ENCODE data around the gene APPBP2.

Gene APPBP2

GRCh38 chr17:60508384-60508980 is 17.6 kb downstream of the APPBP2 start:
- no peak for TF ChIP-seq CTCF (conservative IDR thresholded peaks at IDR 0.05)

GRCh38 chr17:60506312-60506711 is 19.7 kb downstream of the APPBP2 start:
- no peak overlapping the region for H3K27ac ChIP-seq

More at GRCh38 chr17:60508384-60508980, 17.6 kb downstream of the APPBP2 start:
- H3K27ac ChIP-seq = no peak overlapping the region

GRCh38 chr17:60502145-60502544 is 23.9 kb downstream of the APPBP2 start:
- H3K27ac ChIP-seq = peak overlapping the region; percentile 3; the same call in 1 of the 2 replicates
- no peak for TF ChIP-seq CTCF (conservative IDR thresholded peaks at IDR 0.05)

More at GRCh38 chr17:60506312-60506711, 19.7 kb downstream of the APPBP2 start:
- no peak for TF ChIP-seq CTCF (conservative IDR thresholded peaks at IDR 0.05)

- TF ChIP-seq CTCF (conservative IDR thresholded peaks at IDR 0.05) = no peak
- peak overlapping the region; percentile 3; the same call in 1 of the 2 replicates for H3K27ac ChIP-seq
Observed at GRCh38 chr17:60501589-60501988, 24.5 kb downstream of the APPBP2 start.

GRCh38 chr17:60496041-60496440 is 30.0 kb downstream of the APPBP2 start:
- H3K27ac ChIP-seq = no peak overlapping the region
- no peak for TF ChIP-seq CTCF (conservative IDR thresholded peaks at IDR 0.05)

- TF ChIP-seq CTCF (conservative IDR thresholded peaks at IDR 0.05) = no peak
- H3K27ac ChIP-seq = no peak overlapping the region
Observed at GRCh38 chr17:60495260-60495659, 30.8 kb downstream of the APPBP2 start.

- no peak for TF ChIP-seq CTCF (conservative IDR thresholded peaks at IDR 0.05)
- H3K27ac ChIP-seq = no peak overlapping the region
Observed at GRCh38 chr17:60493847-60494321, 32.2 kb downstream of the APPBP2 start.
